H9 (cell line): ENCODE results near the gene LPAR1. TPM values are rescaled to one million over a fixed set of nuclear protein-coding genes. Genes with fewer than 3 reads are reported as not detected.

ENCODE experiments used
- DNase-seq: peaks from one replicate; pipeline ENCODE4 v3.0.0-alpha.2; 2017
- H2AFZ ChIP-seq: one replicate; pipeline ENCODE4 v1.6.1; 2013; ENCODE audit warnings: mild to moderate bottlenecking, low read length, control low read depth, moderate library complexity
- H2AK5ac ChIP-seq: 2 replicates; pipeline ENCODE4 v1.6.1; 2013; ENCODE audit warnings: low read length, control low read depth, mixed read lengths; ENCODE audit not compliant: insufficient read length
- H2BK120ac ChIP-seq: one replicate; pipeline ENCODE4 v1.6.1; 2013; ENCODE audit warnings: low read depth, mild to moderate bottlenecking, low read length, control low read depth, inconsistent platforms; ENCODE audit not compliant: poor library complexity, severe bottlenecking
- H2BK12ac ChIP-seq: 2 replicates; pipeline ENCODE4 v1.6.1; 2013; ENCODE audit warnings: low read length, control low read depth, mixed read lengths, low read depth; ENCODE audit not compliant: insufficient read length
- H2BK15ac ChIP-seq: 2 replicates; pipeline ENCODE4 v1.6.1; 2013; ENCODE audit warnings: low read depth, low read length, control low read depth
- H2BK20ac ChIP-seq: one replicate; pipeline ENCODE4 v1.6.1; 2013; ENCODE audit warnings: low read depth, mild to moderate bottlenecking, low read length, control low read depth, inconsistent platforms; ENCODE audit not compliant: poor library complexity, severe bottlenecking
- H2BK5ac ChIP-seq: 2 replicates; pipeline ENCODE4 v1.6.1; 2013; ENCODE audit warnings: low read length, control low read depth, mixed read lengths; ENCODE audit not compliant: insufficient read length
- H3K14ac ChIP-seq: 2 replicates; pipeline ENCODE4 v1.6.1; 2013; ENCODE audit warnings: low read length, control low read depth; ENCODE audit not compliant: insufficient read depth
- H3K18ac ChIP-seq: 2 replicates; pipeline ENCODE4 v1.6.1; 2013; ENCODE audit warnings: low read depth, mild to moderate bottlenecking, mixed read lengths, low read length, control low read depth; ENCODE audit not compliant: insufficient read length
- H3K23ac ChIP-seq: 2 replicates; pipeline ENCODE4 v1.6.1; 2013; ENCODE audit warnings: low read length, control low read depth, mixed read lengths, low read depth; ENCODE audit not compliant: insufficient read length
- H3K23me2 ChIP-seq: 2 replicates; pipeline ENCODE4 v1.6.1; 2013; ENCODE audit warnings: low read depth, mild to moderate bottlenecking, mixed read lengths, low read length, control low read depth; ENCODE audit not compliant: insufficient read length, poor library complexity, severe bottlenecking
- H3K27ac ChIP-seq: 2 replicates; pipeline ENCODE4 v1.5.1; 2013; ENCODE audit warnings: low read length, control low read depth, mixed read lengths, low read depth; ENCODE audit not compliant: insufficient read length
- H3K27me3 ChIP-seq: 2 replicates; pipeline ENCODE4 v1.6.1; 2013; ENCODE audit warnings: low read length, control low read depth, inconsistent platforms; ENCODE audit not compliant: insufficient read depth
- H3K4ac ChIP-seq: 2 replicates; pipeline ENCODE4 v1.6.1; 2013; ENCODE audit warnings: low read depth, mild to moderate bottlenecking, control low read depth, inconsistent platforms, low read length, moderate library complexity
- H3K4me1 ChIP-seq: 2 replicates; pipeline ENCODE4 v1.6.1; 2013; ENCODE audit warnings: low read length, control low read depth, inconsistent platforms; ENCODE audit not compliant: insufficient read depth
- H3K4me2 ChIP-seq: 2 replicates; pipeline ENCODE4 v1.6.1; 2013; ENCODE audit warnings: low read length, control low read depth, mixed read lengths; ENCODE audit not compliant: insufficient read length, insufficient read depth
- H3K56ac ChIP-seq: 2 replicates; pipeline ENCODE4 v1.6.1; 2013; ENCODE audit warnings: low read depth, mild to moderate bottlenecking, mixed read lengths, low read length, control low read depth; ENCODE audit not compliant: insufficient read length
- H3K79me1 ChIP-seq: 2 replicates; pipeline ENCODE4 v1.6.1; 2013; ENCODE audit warnings: low read depth, mild to moderate bottlenecking, moderate library complexity, low read length, control low read depth, inconsistent platforms; ENCODE audit not compliant: insufficient read depth, poor library complexity, severe bottlenecking
- H3K79me2 ChIP-seq: 2 replicates; pipeline ENCODE4 v1.6.1; 2013; ENCODE audit warnings: low read length, control low read depth, inconsistent platforms; ENCODE audit not compliant: insufficient read depth
- H3K9ac ChIP-seq: 2 replicates; pipeline ENCODE4 v1.6.1; 2013; ENCODE audit warnings: low read length, control low read depth, mixed read lengths; ENCODE audit not compliant: insufficient read length; ENCODE audit errors: extremely low read depth
- H3K9me3 ChIP-seq: one replicate; pipeline ENCODE4 v1.6.1; 2013; ENCODE audit warnings: low read depth, low read length, inconsistent platforms; ENCODE audit not compliant: control insufficient read depth
- H3T11ph ChIP-seq: one replicate; pipeline ENCODE4 v1.6.1; 2013; ENCODE audit warnings: mild to moderate bottlenecking, low read length, control low read depth, inconsistent platforms
- H4K20me1 ChIP-seq: one replicate; pipeline ENCODE4 v1.6.1; 2013; ENCODE audit not compliant: control insufficient read depth, insufficient read length, insufficient read depth
- H4K5ac ChIP-seq: 2 replicates; pipeline ENCODE4 v1.6.1; 2013; ENCODE audit warnings: low read depth, mild to moderate bottlenecking, mixed read lengths, low read length, control low read depth; ENCODE audit not compliant: insufficient read length
- H4K8ac ChIP-seq: replicated peaks from 2 replicates; pipeline ENCODE4 v1.6.1; 2013; ENCODE audit warnings: low read length, control low read depth, mixed read lengths, low read depth; ENCODE audit not compliant: insufficient read length
- H4K91ac ChIP-seq: 2 replicates; pipeline ENCODE4 v1.6.1; 2013; ENCODE audit warnings: low read depth, mild to moderate bottlenecking, moderate library complexity, mixed read lengths, low read length, control low read depth; ENCODE audit not compliant: insufficient read length
- H3K27ac Mint-ChIP-seq, 3 experiments: 2 replicates in 2 of 3; 3 replicates in 1 of 3; pipeline ENCODE4 v1.8.0; 2020 to 2021; ENCODE audit warnings: mixed read lengths in 3 of 3, mild to moderate bottlenecking in 1 of 3, moderate library complexity in 1 of 3
- H3K27me3 Mint-ChIP-seq: 2 replicates; pipeline ENCODE4 v1.8.0; 2021; ENCODE audit warnings: low read depth, mild to moderate bottlenecking, moderate library complexity, mixed read lengths
- H3K36me3 Mint-ChIP-seq, 3 experiments: 2 replicates in 2 of 3; 3 replicates in 1 of 3; pipeline ENCODE4 v1.8.0; 2020 to 2021; ENCODE audit warnings: low read depth in 3 of 3, mixed read lengths in 3 of 3; ENCODE audit not compliant: insufficient read depth in 1 of 3
- H3K4me1 Mint-ChIP-seq, 2 experiments: 2 replicates each; pipeline ENCODE4 v1.8.0; 2020; ENCODE audit warnings: mixed read lengths in 2 of 2
- H3K4me3 Mint-ChIP-seq, 2 experiments: 2 replicates in 1 of 2; 3 replicates in 1 of 2; pipeline ENCODE4 v1.8.0; 2020 to 2021; ENCODE audit warnings: mild to moderate bottlenecking in 2 of 2, mixed read lengths in 2 of 2, moderate library complexity in 1 of 2
- H3K9me3 Mint-ChIP-seq, 2 experiments: 2 replicates in 1 of 2; 3 replicates in 1 of 2; pipeline ENCODE4 v1.8.0; 2020; ENCODE audit warnings: mild to moderate bottlenecking in 2 of 2, mixed read lengths in 2 of 2, moderate library complexity in 1 of 2
- WGBS: extraction: QIAGEN DNeasy Blood & Tissue Kit; methylation state at CpG from one replicate; pipeline ENCODE4 v1.1.7; 2013; ENCODE audit warnings: missing lambda C conversion rate, low lambda C conversion rate, mixed read lengths; ENCODE audit not compliant: insufficient read length; ENCODE audit errors: extremely low coverage; 5-methylcytosine and 5-hydroxymethylcytosine counted together
- total RNA-seq: library from RNA; stranded (reverse); gene quantifications from 2 replicates; pipeline ENCODE4 v1.2.1, GENCODE V29; 2021
- TF ChIP-seq, protein P1 (sequence below): fragments of 200-600 bp; sonication (generic); conservative IDR thresholded peaks from 3 replicates; pipeline ENCODE4 v1.8.0; 2021; ENCODE audit warnings: antibody characterized with exemption, mild to moderate bottlenecking

The LPAR1 gene
- total RNA-seq, 1 experiment from 2014 or later: 1.3 TPM

DNA sequence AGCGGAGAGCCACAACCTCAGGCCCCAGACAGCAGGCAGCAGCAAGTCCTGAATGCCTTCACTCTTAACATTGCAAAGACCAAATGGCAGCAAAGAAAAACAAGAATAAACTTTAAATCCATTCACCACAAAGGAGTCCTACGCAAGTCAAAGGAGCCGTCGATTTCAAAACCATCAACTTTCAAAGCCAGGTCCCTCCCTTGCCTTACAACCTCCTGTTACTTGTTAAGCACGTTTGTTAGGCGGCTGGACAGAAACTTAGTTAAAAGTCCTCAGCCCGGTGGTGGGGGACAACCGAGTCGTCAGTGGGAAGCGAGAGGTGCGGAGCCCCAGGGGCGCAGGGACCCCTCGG, 938 bp downstream of the LPAR1 start:
- H3K56ac ChIP-seq: no peak overlapping the region
- no peaks in the 10 kb centered on the region for H3K9me3 ChIP-seq
- WGBS: no CpG with 5 or more reads among the region's 13 CpGs
- H2AFZ ChIP-seq: no peak overlapping the region
- H3K4me1 ChIP-seq: peaks cover 2% of the 10 kb centered on the region; the same call in 1 of the 2 replicates
- no peak overlapping the region for H3K14ac ChIP-seq
- no peak overlapping the region for H2AK5ac ChIP-seq
- DNase-seq: no peak
- no peak overlapping the region for H3K27ac ChIP-seq
- H4K91ac ChIP-seq: no peak overlapping the region
- peaks cover 49% of the 10 kb centered on the region for H3K27me3 Mint-ChIP-seq
- no peak overlapping the region for H3K27ac Mint-ChIP-seq
- H3T11ph ChIP-seq: no peak overlapping the region
- H2BK15ac ChIP-seq: no peak overlapping the region
- H4K5ac ChIP-seq: no peak overlapping the region
- peak overlapping the region; percentile 70 to 81 for H3K4me3 Mint-ChIP-seq
- H3K18ac ChIP-seq: no peak overlapping the region
- peak overlapping the region; percentile 45 for H3K4me2 ChIP-seq
- H3K4me1 Mint-ChIP-seq: peaks cover 28 to 39% of the 10 kb centered on the region in 2 experiments
- no peak overlapping the region for H2BK5ac ChIP-seq
- no peak overlapping the region for H2BK20ac ChIP-seq
- no peak overlapping the region for H2BK12ac ChIP-seq
- no peaks in the 10 kb centered on the region for H4K20me1 ChIP-seq
- H3K23me2 ChIP-seq: peaks cover 11% of the 10 kb centered on the region
- no peak overlapping the region for H3K23ac ChIP-seq
- no peak overlapping the region for H3K9ac ChIP-seq
- H2BK120ac ChIP-seq: no peak overlapping the region
- peaks cover 0 to 2% of the 10 kb centered on the region in 2 experiments; a peak in 2 of 5 replicates for H3K9me3 Mint-ChIP-seq
- H4K8ac ChIP-seq: no peak overlapping the region
- H3K36me3 Mint-ChIP-seq: no peaks in the 10 kb centered on the region; a peak in 1 of 7 replicates
- TF ChIP-seq, protein P1, sequence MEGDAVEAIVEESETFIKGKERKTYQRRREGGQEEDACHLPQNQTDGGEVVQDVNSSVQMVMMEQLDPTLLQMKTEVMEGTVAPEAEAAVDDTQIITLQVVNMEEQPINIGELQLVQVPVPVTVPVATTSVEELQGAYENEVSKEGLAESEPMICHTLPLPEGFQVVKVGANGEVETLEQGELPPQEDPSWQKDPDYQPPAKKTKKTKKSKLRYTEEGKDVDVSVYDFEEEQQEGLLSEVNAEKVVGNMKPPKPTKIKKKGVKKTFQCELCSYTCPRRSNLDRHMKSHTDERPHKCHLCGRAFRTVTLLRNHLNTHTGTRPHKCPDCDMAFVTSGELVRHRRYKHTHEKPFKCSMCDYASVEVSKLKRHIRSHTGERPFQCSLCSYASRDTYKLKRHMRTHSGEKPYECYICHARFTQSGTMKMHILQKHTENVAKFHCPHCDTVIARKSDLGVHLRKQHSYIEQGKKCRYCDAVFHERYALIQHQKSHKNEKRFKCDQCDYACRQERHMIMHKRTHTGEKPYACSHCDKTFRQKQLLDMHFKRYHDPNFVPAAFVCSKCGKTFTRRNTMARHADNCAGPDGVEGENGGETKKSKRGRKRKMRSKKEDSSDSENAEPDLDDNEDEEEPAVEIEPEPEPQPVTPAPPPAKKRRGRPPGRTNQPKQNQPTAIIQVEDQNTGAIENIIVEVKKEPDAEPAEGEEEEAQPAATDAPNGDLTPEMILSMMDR: no peak
- H3K27me3 ChIP-seq: peaks cover 10% of the 10 kb centered on the region; the same call in 1 of the 2 replicates
- H3K79me1 ChIP-seq: no peaks in the 10 kb centered on the region
- no peak overlapping the region for H3K4ac ChIP-seq
- no peaks in the 10 kb centered on the region for H3K79me2 ChIP-seq
